HG02943 (cell line): Measurements from ENCODE around the gene SNX32.

Experiments used
- ATAC-seq: cut with Tn5 transposase; IDR thresholded peaks from one replicate; pipeline ENCODE4 v1.9.1; 2021; ENCODE audit warnings: mild to moderate bottlenecking, low read depth, moderate library complexity; ENCODE audit not compliant: unreplicated experiment

The SNX32 gene

DNA sequence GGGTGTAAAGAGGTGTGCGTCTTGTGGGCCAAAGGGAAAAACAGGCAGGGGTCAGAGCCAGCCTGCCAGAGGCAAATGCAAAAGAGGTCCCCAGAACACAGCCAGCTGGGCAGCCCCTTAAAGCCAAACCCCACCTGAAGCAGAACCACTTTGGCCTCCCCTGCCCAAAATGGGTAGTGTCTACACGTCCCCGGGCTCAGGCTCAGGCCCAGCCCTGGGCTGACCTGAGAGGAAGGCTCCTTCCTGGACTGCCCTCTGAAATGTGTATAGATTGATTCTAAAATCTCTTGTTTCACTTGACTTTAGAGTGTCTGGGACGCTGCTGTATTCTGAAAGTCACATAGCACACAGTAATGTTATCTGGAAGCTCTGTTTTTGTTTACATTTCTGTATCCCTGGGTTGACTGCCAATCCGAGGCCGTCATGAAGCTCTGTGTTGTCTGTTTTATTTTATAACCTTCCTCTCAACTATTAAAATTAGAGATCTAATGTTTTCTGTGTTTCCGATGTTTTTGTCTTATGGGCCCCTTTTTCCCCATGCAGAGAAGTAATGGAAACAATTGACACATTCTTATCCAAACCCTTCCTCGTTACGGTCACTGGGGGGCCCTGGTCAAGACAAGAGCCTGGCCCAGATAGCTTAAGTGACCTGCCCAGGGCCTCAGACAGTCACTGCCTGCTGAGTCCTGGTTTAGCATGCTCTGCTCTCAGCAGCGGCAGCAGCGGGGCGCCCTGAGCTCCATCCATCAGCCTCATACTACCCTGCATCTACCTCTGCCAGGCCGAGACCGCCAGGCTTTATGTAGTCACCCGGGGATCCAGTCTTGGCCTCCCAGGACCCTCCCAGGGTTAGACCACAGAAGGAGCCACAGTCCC, 36.8 kb upstream of the SNX32 start:
- no peak for ATAC-seq

DNA sequence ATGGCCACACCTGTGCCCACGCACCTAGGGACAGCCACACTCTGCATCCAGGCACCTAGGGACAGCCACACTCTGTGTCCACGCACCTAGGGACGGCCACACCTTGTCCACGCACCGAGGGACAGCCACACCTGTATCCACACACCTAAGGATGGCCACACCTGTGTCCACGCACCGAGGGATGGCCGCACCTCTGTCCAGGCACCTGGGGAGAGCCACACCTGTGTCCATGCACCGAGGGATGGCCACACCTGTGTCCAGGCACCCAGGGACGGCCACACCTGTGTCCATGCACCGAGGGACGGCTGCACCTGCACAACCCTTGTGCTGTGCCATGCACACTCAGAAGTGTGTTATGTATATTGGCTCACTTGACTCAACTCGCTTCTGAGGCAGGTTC, 36.1 kb upstream of the SNX32 start:
- ATAC-seq, result no peak

DNA sequence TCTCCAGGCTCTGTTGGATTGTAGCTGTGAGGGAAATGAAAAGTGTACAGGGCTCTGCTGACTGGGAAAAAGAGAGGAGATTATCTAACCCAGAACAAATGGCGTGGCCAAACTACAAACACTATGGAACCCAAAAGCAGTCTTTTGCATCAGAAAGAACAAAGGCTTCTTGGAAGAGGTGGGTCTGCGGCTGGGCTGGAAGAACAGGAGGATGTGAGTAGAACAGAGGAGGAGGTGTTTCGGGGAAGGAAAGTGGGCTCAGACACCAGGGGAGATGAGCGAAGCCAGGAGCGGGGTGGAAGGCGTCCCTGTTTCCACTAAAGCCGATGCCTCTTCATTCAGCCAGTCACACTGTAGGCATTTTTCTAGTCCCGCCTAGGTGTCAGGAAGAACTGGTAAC, 34.9 kb upstream of the SNX32 start:
- no peak for ATAC-seq

DNA sequence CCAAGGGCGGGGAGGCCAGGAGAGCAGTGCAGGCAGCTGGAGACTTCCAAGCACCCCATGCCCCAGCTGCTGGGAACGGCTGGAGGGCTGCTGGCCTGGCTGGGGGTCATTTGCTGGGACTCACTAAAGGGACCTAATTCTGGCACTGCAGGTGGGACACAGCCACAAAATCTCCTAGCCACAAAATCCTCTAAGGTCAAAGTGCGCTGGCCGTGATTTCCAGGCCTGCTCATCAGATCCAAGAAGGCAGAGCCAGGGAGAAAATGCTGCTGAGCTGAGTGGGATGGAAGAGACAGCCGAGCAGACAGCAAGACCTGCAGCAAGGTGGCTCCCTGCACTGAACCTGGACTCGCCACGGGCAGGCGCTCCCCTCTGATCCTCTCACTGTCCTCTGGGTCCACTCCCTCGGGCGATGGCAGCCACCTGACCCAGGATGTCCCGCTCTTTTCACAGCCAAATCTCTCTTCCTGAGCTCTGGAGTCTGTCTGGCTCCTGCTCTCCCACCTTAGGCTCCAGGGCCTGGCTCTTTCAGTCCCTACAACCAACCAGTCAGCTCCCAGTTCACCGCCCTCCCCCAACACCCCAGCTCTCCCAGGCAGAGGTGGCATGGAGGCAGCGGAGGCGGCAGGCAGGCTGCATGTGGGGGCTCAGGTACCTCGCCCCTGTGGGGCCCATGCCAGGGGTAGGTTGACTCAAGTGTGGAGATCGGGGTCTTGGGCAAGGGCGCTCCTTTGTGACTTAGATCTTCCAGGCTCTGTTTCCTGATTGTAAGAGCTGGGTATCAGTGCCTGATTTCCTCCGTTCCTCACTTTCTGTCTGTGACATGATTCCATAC, 32.4 kb upstream of the SNX32 start:
- ATAC-seq, result no peak

DNA sequence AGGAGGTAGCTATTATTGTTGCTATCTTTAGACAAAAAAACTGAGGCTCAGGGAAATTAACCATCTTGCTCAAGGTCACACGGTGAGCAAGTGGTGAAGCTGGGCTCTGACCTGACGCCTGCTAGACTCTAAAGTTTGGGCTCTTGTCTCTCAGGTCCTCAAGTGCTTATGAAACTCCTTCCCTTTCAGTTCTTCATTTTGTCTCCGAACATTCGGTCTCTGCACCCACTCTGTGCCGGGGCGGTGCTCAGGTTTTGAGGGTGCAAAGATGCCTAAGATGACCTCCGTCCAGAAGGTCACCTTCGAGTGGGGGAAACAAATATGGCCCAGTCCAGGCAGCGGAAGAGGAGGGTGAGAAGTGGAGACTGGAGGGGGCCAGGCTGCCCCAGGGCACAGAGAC, 30.9 kb upstream of the SNX32 start:
- ATAC-seq, result no peak

DNA sequence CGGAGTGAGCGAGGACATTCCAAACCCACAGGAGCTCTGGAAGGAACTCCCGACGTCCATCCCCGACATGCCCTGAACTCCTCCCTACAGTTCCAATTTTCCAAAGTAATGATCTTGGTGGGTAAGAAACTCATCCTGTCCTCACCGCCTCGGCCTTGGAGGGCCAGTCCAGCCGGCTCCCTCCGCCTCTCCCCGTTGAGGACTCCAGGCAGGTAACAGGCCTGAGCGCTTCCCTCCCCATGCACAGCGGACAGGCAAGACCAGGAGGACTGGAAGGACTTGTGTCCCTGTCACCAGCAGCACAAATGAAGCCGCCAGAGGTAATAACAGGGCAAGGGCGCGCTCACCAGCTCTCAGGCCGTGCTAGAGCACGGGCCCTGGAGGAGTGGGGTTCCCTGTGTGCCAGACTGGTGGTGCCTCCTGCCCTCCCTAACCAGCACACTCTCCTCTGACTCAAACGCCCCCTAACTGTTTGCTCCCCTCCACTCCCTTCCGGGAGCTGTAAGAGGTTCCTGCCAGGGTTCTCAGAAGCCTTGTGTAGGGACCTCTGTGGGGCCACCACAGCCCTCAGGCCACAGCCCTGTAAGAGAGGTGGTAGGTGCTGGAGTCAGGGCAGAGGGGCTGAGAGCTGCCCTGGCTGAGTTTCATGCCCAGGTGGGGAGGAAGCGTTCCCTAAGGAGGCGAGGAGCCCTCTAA, 29.8 kb upstream of the SNX32 start:
- no peak for ATAC-seq

DNA sequence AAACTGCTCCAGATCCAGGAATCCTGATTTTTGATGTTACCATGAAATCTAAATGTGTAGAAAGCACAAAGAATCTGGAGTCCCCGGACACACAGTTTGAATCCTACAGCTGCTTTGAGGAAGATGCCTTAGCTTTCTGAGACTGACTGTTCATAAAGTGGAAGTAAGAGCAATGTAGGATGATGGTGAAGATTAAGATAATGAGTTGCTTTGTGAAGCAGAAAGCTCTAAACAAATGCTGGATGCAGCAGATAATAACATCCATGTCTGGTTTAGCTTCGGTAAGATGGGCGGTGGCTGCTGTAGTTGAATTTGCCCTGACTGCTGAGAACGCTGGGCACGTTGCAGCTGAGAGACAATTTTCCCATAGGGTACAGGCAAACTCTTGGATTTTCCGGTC, 26.8 kb upstream of the SNX32 start:
- no peak for ATAC-seq

DNA sequence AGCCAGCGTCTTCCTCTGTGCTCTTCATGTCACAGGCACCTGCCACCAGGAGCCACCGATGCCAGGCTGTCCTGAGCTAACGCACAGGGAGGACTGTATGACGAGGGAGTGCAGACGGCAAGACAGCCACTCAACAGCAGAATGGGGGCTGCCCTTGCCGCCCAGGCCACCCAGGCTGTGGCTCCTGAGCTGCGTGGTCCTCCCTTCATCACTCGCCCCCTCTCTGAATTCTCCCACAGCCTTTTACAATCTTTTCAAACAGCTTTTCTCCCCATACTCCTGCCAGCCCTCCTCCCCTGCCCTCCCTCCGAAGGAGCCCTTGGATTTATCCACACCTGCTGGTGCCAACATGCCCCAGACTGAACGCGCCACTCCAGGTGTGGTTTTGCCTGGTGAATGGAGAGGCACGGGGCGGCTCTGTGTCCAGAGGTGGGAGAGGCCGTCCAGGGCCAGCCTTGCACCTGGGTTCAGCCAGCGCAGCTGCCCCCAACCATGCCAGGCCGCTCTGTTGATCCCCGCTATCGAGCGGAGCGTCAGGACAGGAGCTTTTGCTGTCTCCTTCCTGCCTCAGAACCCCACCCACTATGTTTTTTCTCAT, 24.9 kb upstream of the SNX32 start:
- no peak for ATAC-seq

DNA sequence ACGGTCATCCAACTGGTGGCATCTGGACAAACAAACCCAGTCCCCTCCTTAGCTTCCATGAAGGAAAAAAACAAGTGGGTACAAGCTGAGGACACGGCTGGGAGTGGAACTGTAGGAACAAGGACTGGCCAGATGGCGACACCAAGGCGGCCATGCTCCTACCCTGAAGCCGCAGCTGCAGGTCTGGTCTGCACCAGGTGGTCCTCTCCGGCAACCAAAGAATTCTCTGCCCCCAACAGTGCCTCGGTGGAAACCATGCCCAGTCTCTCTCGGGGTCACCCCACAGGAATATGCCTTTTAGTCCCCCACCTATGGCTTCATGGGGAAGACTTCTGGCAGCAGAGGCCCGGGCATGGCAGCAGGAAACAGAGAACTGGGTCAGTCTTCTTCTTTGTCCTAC, 24.3 kb upstream of the SNX32 start:
- ATAC-seq, result no peak

DNA sequence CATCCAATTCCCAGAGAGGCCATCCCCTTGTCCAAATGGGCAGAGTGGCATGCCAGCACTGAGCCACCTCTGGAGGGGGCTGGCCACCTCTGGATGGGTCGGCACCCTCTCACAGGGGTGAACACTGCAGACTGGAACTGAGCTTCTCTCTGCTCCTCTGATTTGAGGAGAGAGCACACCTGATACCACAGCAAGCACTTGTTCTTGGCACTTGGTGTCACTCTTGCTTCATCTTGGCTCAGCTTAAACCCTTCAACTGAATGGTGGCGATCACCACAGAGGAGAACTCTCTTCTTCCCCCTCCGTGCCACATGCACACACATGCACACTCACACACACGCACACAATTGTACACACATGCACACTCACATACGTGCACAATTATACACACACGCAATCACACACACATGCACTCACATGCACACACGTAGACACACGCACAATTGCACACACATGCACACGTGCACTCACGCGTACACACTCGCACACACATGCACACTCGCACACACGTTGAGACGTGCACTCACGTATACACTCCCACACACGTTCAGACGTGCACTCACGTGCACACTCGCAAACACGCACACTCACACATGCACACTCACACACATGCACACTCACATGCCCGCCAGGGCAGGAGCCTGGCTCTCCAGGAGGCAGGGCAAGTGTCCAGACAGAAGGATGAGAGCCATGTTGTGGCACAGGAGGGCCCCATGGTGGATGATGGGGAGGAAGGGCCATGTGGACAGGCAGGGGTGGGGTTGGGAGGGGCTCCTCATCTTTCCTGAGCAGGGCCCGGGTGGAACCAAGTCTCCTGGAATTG, 23.5 kb upstream of the SNX32 start:
- no peak for ATAC-seq

DNA sequence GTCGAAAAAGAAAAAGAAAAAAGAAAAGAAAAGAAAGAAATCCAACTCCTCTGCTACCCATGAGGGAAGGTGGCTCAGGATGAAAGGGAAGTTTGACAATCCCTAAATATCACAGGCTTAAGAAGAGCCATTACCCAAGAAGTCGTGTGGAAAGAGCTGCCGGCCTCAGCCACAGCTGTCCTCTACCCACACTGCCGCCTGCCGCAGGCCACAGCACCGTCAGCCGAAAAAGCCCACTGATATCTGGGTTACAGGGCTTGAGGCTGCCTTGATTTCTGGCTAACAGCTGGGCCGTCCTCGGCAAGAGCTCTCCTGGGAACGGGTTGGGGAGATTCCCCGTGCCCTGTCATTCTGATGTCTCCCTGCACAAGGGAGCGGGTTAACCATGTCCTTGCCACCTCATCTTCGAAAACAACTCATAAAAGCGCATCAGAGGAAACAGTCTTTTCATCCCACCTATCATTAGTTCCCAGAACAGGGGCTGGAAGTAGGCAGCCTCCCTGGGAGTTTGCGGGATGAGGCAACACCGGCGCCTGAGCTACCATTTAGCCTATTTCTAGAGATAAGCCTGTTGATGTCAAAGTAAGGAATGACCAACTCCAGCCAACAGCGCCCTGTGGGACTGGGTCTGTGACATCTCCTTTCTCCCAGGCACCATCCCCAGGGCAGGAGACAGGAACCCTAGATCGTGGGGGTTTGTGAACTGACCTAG, 21.8 kb upstream of the SNX32 start:
- no peak for ATAC-seq

DNA sequence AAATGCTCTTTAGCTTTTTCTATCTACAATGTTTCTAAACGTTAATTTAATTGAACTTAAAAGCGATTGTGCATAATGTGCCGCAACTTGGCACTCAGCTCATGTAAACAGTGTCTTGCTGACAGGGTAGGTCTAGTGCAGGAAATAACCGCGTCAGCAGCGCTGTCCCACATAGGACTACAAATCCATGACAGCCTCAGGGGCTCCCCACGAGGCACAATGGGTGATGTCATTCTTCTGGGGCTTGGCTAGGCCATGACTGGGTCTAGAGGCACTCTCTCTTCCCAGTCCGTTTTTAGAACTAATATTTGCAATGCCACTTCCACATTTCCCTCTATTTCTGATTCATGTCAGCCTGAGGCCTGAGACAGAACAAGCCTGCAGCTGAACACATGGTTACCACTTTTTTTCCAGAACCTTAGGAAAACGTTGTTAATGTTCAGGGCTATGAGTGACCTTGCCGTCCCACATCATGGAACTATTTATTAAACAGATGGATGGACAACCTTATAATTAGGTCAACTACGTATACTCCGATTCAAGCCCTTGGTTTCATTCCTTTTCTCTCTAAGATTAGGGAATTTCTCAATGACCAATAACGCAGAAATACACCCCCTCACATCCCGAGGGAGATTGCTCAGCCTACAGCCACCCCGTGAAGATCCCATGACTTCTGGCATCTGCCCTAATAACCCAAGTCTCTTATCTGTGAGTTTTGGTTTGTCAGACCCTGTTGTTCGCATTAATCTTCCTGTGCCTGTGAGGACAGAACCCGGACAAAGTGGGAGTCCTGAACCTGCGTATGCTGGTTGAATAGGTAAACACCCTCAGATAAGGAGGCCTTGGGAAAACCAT, 19.4 kb upstream of the SNX32 start:
- ATAC-seq, result no peak

DNA sequence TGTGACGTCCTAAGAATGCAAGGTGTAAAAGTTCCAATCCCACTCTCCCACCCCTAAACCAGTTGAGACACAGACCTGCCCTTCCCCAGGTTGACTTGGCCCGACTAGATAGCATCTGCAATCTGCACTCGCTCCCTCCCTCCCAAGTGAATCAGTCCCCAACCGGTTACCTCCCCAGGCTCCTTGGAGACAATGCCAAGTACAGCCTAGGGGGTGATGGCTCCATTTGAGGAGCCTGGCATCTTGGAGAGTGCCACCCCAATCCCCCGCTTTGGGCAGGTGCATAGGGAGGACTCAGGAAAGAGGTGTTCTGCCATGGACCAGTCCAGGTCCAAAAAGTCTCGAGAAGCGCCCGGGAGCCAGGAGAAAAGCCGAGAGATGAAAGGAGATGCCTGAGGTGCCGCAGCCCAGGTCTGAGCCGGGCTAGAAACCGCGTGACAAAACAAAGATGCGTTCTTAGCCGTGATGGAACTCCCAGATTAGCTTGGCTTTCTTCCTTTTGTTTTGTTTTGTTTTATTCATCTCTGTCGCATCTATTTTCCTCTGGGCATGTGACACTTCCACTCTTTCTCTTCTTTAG, 18.7 kb upstream of the SNX32 start:
- ATAC-seq, result no peak

DNA sequence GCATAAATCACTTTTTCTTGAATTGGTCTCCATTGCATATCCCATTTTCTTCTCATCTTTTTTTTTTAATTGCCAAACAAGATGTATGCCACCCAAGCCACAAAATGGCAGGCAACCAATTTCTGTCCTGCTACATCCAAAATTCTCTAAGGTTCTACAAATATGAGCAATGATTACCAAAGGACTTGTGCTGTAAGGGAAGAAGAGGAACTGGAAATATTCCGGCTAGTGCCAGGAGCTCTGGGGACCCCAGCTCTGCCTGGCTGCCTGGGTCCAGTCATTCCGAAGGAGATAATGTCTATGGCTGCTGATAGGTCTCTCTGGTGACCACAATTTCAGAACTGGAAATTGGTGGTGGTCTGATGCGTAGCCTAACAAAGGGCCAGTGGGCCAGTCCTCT, 17.1 kb upstream of the SNX32 start:
- no peak for ATAC-seq

DNA sequence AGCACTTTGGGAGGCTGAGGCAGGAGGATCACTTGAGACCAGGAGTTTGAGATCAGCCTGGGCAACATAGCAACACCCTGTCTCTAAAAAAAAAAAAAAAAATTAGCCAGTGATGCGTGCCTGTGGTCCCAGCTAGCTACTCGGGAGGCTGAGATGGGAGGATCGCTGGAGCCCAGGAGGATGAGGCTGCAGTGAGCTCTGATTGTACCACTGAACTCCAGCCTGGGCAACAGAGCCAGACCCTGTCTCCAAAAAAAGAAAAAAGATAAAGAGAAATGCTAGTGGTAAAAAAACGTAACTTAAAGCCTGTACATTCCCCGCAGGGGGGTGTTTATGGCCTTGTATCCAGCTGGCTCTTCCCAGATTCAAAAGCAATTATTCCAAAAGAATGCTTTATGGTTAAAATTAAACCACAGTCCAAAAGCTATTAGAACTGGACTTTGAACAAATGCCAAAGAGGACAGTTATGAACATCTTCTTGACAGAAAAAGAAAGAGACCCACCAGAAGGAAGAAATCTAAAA, 16.4 kb upstream of the SNX32 start:
- no peak for ATAC-seq

DNA sequence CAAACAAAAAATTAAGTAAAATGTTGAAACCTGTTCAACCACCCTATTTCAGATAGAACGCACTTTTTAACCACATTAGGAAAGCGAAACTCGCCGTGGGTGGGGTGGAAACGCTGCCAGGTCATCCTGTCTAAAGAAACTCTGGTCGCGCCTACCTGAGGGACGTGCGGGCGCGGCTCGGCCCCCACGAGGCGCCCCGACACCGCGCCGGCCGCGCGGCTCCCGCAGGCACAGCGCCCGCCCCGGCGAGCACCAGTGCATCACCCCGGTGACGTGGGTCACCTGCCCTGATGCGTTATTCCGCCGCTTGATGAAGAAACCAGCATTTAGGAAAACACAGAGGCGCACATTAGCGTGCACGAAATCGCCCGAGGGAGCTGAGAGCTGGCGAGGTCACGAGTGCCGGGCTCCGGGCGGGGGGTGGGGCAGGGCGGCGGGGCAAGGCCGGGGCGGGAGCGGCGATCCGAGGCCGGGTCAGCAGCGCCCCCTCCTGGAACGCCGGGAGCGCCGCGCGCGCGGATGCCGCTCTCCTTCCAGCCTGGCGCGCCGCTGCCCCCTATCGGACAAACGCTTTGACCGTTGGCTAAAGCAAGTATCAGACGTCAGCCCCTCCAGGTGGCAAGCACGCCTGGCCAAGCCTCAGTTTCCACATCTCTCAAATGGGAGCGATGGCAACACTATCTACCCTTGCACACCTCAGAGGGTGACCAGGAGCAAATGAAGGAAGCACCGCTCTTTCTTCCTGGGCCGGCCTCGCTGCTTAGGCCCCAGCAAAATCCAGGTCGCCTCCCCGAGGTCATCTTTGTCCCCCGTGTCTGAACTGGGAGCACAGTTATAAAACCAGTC, 15.7 kb upstream of the SNX32 start:
- no peak for ATAC-seq

DNA sequence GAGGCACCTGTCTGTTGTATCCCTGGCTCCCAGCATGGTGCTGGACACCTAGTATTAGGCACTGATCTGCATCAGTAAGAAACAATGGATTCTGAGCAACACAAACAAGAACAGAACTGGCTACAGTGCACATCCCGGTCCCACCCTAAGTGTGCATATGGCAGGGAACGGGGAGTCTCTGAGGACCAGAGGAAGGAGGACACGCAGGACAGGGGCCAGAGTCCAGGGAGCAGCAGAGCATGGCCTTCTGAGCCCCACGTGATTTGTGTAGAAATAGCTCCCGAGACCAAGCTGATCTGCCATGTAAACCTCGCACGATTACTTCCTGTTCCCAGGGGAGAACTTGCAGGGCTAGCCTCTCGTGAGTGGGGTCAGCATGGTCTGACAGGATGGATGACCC, 12.7 kb upstream of the SNX32 start:
- ATAC-seq, result no peak
